Umbilical cord (tissue), 2 donors: Measurements from ENCODE around the gene TMEM235. TPM values are rescaled to one million over a fixed set of nuclear protein-coding genes. Genes with fewer than 3 reads are reported as not detected.
"Not testable (repeated sequence)": the region's sequence is repeated elsewhere in the genome, so short reads cannot be mapped to it uniquely, and the experiment has no call there.

ENCODE experiments used
- DNase-seq: peaks from one replicate; pipeline ENCODE4 v3.0.0-alpha.2; 2015; ENCODE audit warnings: low spot score
- total RNA-seq: library from RNA; depleted of rRNA; stranded (reverse); fragments of >200 nt; gene quantifications from one replicate; pipeline ENCODE4 v1.2.3, GENCODE V29; 2014; ENCODE audit warnings: low replicate concordance; ENCODE audit not compliant: insufficient read depth

Gene TMEM235
- total RNA-seq, 1 donor from 2014 or later, result 0.96 TPM

DNA sequence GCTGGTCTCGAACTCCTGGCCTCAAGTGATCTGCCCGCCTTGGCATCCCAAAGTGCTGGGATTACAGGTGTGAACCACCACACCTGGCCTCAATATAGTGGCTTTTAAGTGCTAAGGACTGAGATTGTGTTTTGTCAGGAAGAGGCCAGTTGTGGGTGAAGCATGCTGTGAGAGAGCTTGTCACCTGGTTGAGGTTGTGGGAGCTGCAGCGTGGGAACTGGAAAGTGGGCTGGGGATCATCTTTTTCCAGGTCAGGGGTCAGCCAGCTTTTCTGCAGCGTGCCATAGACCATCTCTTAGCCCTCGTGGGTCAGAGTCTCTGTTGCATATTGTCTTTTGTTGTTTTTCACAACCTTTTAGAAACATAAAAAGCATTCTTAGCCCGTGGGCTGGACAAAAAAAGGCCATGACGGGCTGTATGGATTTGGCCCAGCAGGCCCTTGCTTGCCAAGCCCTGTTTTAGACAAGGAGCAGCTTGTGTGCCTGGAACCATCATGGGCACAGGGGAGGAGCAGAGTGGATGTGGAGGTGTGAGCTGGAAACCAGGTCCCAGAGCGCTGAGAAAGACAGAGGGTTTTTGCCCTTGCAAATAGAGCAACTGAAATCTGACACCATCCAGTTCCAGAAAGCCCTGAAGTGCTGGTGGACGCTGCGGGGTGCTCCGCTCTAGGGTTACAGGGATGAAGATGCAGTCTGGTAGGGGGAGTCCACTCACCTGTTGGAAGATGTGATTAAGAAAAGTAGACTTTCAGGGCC lies 11.9 kb upstream of the TMEM235 start:
- no peak for DNase-seq

DNA sequence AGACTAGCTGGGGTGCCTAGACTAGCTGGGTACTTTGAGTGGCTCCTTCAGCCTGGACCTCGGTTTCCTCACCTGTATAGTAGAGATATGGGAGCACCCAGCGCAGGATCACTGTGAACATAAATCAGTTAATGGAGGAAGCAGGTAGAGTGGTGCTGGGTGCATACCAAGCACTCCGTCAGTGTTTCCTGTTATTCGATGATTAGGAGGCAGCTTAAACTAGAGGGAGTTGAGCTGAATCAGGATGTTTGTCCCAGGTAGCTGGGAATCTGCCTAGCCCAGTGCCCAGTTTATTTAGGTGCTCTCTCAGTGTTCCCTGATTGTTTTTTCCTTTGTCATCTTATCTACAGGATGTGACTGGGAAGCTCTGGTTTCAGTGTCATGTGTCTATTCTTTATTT lies 8.4 kb upstream of the TMEM235 start:
- no peak for DNase-seq

DNA sequence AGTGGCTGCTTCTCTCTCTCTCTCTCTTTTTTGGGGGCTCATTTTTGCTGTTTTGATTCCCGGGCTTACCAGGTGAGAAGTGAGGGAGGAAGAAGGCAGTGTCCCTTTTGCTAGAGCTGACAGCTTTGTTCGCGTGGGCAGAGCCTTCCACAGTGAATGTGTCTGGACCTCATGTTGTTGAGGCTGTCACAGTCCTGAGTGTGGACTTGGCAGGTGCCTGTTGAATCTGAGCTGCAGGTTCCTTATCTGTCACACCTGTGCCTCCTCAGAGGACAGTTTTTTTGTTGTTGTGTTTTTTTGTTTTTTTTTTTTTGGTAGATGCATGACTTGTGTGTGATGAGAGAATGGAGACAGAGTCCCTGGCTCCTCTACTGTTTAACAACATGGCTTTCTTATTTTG lies 7.7 kb upstream of the TMEM235 start:
- DNase-seq, result no peak

DNA sequence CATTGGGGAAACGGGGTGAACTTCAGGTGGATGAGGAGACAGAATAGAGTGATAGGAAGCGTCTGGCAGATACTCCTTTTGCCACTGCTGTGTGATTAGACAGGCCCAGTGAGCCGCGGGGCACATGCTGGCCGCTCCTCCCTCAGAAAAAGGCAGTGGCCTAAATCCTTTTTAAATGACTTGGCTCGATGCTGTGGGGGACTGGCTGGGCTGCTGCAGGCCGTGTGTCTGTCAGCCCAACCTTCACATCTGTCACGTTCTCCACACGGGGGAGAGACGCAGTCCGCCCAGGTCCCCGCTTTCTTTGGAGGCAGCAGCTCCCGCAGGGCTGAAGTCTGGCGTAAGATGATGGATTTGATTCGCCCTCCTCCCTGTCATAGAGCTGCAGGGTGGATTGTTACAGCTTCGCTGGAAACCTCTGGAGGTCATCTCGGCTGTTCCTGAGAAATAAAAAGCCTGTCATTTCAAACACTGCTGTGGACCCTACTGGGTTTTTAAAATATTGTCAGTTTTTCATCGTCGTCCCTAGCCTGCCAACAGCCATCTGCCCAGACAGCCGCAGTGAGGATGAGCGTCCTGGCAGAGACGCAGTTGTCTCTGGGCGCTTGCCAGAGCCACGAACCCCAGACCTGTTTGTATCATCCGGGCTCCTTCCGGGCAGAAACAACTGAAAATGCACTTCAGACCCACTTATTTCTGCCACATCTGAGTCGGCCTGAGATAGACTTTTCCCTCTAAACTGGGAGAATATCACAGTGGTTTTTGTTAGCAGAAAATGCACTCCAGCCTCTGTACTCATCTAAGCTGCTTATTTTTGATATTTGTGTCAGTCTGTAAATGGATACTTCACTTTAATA lies 7.0 kb upstream of the TMEM235 start:
- no peak for DNase-seq

DNA sequence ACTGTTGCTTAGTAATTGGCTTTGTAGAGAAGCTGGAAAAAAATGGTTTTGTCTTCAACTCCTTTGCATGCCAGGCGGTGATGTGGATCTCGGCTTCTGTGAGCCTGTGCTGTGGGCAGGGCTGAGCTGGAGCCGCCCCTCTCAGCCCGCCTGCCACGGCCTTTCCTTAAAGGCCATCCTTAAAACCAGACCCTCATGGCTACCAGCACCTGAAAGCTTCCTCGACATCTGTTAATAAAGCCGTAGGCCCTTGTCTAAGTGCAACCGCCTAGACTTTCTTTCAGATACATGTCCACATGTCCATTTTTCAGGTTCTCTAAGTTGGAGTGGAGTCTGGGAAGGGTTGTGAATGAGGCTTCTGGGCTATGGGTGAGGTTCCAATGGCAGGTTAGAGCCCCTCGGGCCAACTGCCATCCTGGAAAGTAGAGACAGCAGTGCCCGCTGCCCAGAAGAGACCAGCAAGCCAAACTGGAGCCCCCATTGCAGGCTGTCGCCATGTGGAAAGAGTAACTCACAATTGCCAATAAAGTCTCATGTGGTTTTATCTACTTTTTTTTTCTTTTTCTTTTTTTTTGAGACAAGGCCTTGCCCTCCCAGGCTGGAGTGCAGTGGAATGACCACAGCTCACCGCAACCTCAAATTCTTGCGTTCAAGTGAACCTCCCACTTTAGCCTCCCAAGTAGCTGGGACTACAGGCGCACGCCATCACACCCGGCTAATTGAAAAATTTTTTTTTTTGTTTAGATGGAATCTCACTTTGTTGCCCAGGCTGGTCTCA lies 6.2 kb upstream of the TMEM235 start:
- no peak for DNase-seq

DNA sequence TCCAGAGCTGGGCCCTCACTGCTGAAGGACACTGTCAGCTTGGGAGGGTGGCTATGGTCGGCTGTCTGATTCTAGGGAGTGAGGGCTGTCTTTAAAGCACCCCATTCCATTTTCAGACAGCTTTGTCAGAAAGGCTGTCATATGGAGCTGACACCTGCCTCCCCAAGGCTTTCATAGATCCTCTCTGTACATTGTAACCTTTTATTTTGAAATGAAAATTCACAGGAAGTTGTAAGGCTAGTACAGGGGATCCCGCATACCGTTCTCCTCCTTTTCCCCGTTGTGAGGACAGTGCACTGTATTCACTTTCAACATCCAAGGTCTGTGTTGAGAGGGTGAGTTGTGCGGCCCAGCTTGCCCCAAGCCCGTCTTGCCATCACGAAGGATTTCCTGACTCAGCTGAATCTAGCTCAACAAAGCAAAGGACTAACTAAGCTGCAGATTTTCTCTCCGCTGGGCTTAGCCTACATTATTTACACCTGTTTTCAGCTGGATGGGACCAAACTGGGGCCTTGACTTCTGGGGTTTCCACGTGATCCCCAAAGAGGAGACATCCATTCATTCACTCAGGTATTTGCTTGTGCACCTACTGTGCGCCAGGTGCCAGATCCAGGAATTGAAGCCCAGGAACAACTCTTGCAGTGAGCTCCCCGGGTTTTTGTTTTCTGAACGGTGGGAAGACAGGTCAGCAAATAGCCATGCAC lies 5.2 kb upstream of the TMEM235 start:
- no peak for DNase-seq

DNA sequence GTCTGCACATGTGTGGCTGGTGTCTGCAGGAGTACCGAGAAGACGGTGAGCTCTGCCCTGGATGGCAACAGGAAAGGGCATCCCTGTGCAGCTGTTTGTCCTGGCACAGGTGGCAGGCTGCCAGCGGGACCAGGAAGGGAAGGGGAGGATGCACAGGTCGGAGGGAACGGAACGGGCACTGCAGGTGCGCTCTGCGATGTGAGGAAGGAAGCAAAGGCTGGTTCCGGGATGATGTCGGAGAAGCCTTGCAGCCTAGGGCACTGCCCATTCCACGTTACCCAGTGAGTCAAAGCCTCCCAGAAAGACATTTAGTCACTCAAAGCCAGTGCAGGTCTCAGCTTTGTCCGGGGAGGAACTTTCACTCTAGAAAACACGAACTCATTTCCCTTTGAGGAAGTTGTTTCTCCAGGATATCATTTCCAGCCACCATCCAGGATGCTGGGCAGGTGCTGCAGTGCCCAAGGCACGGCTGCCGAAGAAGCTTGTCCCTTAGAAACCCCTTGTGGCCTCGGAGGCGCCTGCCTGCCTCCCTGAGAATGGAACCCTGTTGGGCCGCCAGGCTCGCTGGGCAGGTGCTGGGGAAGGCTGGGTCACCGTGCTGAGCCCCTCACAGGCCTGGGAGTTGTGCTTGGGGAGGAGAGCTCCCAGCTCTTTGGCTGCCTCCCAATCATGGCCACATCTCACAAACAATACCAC lies 4.5 kb upstream of the TMEM235 start:
- no peak for DNase-seq

DNA sequence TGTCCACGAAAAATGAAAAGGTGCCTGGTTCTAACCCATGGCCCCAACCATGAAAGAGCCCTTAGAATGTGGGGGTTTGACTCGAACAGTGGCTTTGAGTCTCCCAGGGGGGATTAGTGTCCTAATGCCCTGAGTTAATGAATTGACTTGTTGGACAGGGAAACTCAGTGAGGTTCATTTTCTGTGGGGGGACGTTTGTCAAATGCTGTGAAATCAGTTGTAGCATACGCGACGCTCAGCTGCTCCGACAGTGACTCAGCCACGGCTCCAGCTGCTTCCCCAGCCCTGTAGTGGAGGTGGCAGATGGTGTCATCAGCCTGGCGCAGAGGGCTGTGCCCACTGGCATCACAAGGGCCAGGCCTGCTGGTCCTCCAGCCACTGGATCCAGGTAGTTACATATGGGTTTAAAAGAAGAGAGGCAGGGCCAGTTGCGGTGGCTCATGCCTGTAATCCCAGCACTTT lies 3.9 kb upstream of the TMEM235 start:
- no peak for DNase-seq

DNA sequence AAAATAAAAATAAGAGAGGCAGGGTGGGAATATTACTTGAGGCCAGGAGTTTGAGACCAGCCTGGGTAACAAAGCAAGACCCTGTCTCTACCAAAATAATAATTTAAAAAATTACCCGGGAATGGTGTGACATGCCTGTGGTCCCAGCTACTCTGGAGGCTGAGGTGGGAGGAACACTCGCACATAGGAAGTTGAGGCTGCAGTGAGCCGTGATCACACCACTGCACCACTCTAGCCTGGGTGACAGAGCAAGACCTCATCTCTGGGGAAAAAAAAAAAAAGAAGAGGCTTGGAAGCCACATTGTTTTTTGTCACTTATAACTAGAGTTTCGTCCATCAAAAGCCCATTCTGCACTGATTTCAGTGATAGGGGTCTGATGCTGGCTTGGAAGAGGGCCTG lies 3.3 kb upstream of the TMEM235 start:
- DNase-seq, result no peak

DNA sequence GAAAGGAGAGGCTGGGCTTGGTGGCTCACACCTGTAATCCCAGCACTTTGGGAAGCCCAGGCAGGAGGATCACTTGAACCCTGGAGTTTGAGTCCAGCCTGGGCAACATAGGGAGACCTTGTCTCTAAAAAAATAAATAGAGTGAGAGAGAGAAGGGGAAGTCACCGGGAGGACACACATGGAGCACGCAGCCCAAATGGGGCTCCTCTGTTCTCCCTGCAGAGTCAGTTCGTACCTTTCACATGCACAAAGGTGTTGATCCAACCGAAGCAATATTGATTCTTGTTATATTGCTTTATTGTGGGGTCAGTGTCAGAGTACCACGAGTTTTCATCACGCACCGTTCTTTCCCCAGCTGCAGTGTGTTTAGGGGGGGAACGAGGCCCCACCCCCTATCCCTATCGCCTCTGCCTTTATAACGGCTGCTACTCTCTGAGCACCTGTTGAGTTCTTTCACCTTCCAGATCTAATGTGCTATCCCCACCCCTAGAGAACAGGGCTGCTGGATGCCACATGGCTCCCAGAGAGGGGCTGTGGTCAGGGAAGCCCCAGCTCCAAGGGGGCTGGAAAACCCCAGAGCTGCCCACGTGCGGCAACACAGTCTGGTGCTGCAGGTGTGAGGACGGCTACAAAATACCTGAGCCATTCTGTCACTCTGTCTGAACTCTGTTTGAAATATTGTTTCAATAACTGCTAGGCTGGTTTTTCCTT lies 1.0 kb upstream of the TMEM235 start:
- DNase-seq, result no peak

DNA sequence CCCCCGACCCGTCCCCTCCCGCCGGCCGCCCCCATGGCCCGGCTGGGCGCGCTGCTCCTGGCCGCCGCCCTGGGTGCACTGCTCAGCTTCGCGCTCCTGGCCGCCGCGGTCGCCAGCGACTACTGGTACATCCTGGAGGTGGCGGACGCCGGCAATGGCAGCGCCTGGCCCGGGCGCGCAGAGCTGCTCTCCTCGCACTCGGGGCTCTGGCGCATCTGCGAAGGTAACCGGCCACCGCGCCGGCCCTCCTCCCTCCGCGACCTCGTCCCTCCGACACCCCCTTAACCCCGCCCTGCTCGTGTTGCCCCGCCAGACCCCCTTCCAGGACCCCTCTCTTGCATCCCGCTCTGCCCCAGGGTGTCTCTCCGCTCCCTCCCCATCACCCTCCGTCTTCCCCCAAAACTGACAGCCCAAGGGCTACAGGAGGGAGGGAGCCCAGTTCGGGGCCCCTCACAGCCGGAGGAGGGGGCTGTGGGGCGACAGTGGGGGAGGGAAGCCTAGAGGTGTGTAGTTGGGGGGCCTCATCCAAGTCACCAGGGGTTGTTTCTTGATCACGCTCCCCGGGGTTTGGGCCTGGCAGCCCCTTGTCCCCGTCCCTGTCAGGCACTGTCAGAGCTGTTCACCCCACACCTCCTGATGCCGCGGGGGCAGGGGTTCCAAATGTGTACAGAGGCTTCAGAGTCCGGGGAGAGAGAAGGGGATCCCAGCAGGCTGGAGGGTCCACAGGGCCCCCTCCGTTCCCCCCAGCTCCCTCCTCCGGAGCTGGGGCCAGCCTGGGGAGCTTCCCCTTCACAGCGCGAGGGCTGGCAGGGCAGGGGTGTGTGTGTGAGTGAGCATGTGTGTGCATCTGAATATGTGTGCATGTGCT lies 794 bp downstream of the TMEM235 start:
- DNase-seq, result no peak

DNA sequence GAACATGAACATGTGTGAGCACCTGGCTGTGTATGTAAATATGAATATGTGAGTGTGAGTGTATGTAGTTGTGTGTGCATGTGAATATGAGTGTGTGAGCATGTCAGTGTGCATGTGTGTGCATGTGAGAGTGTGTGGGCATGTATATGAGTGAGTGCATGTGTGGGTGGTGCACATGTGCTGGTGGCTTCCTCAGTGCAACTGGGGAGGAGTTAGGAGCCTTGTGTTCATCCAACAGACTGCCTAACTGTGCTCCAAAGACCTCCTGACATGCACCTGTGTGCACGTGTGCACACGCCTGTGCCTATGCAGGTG lies 1.4 kb downstream of the TMEM235 start:
- no peak for DNase-seq

DNA sequence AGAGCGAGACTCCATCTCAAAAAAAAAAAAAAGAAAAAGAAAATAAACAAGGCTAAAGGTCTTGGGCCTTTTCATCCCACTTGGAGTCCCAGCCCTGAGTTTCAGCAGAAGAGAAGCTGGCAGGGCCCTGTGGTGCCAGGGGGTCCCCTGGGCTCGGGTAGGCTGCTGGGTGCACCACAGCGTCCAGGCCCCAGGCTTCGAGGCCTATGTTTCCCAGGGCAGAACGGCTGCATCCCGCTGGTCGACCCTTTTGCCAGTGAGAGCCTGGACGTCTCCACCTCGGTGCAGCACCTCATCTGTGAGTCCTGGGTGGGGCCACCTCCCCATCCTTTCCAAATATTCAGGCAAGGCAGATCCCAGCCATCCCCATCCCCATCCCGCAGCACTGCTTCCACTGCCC lies 2.2 kb downstream of the TMEM235 start:
- no peak for DNase-seq

DNA sequence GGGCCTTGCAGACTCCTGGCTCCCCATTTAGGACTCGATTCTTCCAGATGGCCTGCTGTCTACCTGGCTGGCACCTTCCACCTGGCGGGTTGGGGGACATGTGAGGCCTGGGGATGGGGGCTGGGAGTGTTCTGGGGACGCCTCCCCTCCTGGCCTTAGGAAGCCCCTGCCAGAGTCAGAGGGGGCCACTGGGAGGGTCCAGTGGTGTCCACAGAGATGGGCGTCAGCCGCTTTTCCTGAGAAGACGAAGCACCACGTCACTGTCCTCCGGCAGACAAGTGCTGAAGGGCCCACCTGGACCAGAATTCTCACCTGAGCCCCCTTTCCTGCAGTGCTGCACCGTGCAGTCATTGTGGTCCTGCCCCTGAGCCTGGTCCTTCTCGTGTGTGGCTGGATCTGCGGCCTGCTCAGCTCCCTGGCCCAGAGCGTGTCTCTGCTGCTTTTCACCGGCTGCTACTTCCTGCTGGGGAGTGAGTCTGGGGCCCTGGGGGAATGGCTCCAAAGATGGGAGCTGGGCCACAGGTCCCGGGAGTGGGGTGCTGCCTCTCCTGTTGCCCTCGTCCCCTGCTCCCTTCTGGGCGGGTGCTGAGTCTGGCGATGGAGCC lies 2.9 kb downstream of the TMEM235 start:
- DNase-seq, result no peak

DNA sequence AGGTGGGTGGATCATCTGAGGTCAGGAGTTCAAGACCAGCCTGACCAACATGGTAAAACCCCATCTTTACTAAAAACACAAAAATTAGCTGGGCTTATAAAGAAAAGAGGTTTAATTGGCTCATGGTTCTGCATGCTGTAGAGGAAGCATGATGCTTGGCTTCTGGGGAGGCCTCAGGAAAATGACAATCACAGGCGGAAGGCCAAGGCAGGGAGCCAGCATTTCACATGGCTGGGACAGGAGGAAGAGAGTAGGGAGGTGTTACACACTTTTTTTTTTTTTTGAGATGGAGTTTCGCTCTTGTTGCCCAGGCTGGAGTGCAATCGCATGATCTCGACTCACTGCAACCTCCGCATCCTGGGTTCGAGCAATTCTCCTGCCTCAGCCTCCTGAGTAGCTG lies 3.6 kb downstream of the TMEM235 start:
- not testable (repeated sequence) for DNase-seq

DNA sequence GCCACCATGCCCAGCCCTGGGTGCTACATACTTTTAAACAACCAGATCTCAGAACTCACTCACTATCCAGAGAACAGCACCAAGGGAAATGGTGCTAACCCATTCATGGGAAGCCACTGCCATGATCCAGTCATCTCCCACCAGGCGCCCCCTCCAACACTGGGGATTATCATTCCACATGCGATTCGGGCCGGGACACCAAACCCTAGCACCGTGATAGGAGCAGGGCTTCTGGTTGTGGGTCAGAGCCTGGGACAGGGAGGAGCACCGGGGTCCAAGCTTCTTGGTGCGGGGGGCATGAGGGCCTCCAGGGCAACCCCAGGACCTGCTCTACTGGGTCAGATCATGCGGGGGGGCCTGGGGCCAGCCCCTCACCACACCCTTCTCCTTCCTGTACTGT lies 4.5 kb downstream of the TMEM235 start:
- DNase-seq, result no peak

DNA sequence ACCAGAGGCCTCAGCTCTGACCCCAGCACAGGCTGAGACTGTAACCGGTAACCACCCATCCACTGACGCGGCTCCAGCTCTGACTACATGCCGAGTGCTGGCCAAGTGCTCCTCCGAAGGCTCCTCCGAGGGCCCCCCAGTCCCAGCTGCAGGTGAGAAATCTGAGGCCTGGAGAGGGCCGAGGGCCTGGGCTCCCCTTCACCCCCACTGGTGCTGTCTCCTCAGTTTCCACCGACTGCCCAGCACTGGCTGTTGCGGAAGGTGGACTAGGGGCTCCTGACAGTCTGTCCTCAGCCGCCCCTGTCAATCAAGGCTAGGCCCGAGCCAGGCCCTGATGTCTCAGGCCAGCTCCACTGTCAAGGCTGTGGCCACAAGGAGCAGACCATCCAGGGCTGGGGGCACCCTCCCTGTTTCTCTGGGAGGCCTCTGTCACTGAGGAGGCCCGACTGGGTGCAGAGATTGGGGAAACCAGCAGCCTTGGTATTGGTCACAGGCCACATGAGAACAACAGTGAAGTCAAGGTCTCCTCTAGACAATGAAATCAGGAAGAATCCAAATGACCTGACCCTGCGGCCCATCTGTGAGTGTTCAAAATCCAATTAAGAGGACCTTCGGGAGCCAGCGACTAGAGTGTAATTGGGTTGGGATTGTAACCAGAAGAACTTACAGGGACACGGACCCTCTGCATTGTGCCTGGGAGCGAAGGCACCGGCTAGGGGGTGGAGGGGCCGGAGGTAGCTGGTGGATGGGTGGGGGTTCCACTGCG lies 5.1 kb downstream of the TMEM235 start:
- no peak for DNase-seq

DNA sequence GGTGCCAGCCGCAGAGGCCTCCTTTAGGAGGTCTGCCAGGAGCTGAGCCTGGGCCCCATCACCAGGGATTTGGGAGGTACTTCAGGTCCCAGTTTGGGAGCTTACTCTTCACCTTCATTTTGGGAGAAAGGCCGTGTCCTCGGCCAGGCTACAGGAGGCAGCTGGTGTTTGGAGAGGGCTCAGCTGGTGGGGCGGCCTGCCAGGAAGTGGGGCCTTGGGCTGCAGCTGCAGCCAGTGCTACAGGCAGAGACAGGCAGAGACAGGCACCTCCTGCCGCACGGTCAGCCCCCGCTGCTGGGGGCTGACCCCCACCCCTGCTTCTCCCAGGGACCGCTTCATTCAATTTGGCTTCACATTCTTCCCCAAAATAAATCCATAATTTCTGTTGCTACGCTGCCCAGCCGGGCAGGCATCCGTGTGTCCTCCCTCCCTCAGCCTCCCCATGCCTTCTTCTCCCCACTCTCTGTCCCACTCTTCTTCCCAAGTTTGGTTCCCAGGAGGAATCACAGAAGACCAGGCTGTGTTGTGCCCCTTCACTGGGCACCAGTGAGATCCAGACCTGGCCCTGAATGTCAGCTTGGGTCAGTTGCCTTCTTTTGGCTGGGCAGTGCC lies 6.1 kb downstream of the TMEM235 start:
- DNase-seq, result no peak
